GM18868 (cell line): ENCODE data around the gene VASH2.
"Not testable (repeated sequence)": the region's sequence is repeated elsewhere in the genome, so short reads cannot be mapped to it uniquely, and the experiment has no call there.

Experiments
- ATAC-seq: cut with Tn5 transposase; IDR thresholded peaks from one replicate; pipeline ENCODE4 v1.9.1; 2021; ENCODE audit warnings: mild to moderate bottlenecking, moderate library complexity; ENCODE audit not compliant: unreplicated experiment

Gene VASH2

DNA sequence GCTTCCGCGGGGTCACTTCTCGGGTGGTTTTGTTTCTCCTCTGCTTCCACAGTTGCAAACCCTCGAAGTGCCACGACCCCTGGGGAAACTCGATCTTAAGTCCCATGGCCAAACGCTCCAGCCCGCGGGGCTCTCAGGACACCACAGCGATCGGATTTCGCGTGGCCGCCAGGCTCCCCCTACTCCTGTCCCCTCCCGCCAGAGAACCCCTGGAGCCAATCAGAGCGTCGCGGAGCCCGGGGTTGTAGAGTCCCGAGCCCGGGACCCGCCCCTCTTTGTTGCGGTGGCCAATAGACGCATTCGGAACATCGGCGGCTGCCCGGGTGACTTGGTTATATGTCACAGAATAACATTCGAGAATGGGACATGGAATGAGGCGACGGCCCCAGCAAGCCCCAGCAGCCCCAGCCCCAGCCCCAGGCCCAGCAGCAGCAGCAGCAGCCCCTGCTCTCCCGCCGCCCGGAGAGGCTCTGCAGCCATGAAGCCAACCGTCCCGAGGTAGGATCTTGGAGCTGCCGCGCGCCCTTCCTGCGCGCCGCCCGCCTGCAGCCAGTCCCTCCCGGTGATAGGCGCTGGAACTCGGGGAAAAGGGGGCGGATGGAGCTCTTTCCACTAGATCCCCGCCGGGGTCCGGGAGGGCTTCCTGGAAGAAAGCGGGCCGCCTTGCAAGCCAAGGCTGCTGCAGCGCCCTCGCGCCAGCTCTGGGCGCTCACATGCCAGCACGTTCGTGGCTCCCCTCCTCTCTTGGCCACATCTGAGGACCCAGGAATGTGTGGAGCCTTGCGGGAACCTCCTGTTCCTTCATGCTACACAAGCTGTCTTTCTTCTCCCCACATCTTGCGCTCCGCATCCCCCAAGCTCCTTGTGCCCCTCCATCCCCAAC lies at the start of gene VASH2:
Gene VASH2 (plus strand): TSS at position 299 of the 883 bp plus-strand sequence. CDS start 1,002 bp downstream, outside the sequence.
- peak; percentile 91 for ATAC-seq

- ATAC-seq = no peak
Observed at GRCh38 chr1:212901290-212901689, 49.1 kb upstream of the VASH2 start.

- ATAC-seq = no peak
Observed at GRCh38 chr1:212902054-212902453, 48.3 kb upstream of the VASH2 start.

DNA sequence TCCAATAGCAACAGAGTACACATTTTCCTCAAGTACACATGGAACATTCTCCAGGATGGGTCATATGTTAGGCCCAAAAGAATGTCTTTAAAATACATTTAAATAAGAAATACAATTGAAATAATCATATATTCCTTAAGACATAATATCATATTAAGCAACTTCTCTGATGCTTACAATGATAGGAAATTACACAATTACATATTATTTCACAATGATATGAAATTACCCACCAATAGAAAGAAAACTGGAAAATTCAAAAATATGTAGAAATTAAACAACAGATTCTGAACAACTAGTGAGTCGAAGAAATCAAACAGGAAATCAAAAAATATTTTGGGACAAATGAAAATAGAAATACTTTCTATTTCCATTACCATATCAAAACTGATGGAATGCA lies 46.7 kb upstream of the VASH2 start:
- no peak for ATAC-seq

DNA sequence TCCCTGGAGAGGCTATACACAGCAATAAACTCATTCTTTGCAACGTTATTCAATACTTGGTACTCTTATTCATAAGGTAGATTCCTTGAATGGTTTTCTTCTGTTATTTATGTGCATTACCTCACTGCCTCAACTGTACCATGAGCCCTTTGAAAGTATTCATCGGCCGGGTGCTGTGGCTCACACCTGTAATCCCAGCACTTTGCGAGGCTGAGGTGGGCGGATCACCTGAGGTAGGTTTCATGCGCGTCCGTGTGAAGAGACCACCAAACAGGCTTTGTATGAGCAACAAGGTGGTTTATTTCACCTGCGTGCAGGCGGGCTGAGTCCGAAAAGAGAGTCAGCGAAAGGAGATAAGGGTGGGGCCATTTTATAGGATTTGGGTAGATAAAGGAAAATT lies 42.3 kb upstream of the VASH2 start:
- not testable (repeated sequence) for ATAC-seq

GRCh38 chr1:212908971-212909370 lies 41.4 kb upstream of the VASH2 start:
- no peak for ATAC-seq

- no peak for ATAC-seq
Observed at GRCh38 chr1:212909652-212910063, 40.7 kb upstream of the VASH2 start.

DNA sequence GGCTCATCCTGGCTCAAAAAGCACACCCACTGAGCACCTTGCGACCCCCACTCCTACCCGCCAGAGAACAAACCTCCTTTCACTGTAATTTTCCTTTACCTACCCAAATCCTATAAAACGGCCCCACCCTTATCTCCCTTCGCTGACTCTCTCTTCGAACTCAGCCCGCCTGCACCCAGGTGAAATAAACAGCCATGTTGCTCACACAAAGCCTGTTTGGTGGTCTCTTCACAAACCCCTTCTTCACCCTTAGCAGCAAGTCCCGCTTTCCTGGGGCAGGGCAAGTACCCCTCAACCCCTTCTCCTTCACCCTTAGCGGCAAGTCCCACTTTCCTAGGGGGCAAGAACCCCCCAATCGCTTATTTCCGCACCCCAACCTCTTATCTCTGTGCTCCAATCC lies 40.1 kb upstream of the VASH2 start:
- not testable (repeated sequence) for ATAC-seq

GRCh38 chr1:212913638-212914037 lies 36.7 kb upstream of the VASH2 start:
- ATAC-seq = not testable (repeated sequence)

DNA sequence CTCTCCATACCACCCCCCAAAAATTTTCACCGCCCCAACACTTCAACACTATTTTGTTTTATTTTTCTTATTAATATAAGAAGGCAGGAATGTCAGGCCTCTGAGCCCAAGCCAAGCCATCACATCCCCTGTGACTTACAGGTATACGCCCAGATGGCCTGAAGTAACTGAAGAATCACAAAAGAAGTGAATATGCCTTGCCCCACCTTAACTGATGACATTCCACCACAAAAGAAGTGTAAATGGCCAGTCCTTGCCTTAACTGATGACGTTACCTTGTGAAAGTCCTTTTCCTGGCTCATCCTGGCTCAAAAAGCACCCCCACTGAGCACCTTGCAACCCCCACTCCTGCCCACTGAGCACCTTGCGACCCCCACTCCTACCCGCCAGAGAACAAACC lies 36.2 kb upstream of the VASH2 start:
- ATAC-seq = not testable (repeated sequence)

DNA sequence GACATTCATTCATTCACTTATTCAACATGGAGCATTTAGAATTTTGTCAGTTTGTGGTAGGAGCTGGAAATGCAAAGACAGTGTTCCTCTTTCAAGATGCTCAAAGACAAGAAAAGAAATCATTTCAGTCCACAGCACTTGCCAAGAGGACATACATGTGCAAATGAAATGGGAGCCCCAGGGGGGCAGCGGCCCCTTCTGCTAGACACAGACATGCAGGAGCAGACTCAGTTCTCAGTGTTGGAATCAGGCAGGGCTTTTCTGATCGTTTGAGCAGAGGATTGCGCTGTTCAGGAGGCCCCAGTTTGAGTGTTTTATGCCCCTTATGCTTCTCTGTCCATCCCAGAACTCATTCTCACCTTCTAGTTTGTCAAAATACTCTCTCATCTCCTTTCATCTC lies 35.6 kb upstream of the VASH2 start:
- no peak for ATAC-seq

DNA sequence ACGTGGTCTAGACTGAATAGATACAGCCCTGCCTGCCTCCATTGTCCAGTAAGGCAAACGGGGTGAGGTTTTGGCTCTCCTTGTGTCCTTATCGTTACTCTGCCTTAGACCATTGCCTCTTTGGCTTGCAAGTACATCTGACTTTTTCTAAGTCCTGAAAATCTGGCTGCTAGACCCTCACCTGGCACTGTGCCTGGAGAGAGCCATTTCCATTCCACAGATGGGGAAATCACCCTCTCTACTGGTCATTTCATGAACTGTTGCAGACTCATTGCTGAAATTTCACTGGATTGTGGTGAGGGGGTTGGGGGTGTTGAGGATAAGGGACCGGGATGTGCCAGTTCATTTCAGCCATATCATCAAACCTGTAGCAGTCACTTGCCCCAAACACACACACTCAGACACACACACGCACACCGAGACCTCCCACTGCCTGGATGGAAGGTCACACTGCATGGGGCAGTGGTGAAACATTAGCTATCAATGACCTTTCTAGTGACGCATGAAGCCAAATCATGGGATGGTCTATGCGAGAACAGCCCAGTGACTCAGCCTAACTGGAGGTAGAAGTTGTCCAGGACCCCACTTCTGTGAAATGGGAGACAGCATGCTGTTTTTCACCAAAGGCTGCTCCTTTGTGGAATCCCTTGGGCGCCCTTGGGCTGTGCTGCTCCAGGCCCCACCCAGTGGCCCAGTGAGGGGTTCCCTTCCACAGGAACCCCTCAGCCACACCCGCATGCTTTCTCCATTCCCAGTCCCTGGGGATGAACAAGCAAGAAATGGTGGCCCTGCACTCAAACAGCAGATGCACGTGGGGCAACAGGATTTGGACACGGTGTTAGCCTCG lies 34.9 kb upstream of the VASH2 start:
- no peak for ATAC-seq

DNA sequence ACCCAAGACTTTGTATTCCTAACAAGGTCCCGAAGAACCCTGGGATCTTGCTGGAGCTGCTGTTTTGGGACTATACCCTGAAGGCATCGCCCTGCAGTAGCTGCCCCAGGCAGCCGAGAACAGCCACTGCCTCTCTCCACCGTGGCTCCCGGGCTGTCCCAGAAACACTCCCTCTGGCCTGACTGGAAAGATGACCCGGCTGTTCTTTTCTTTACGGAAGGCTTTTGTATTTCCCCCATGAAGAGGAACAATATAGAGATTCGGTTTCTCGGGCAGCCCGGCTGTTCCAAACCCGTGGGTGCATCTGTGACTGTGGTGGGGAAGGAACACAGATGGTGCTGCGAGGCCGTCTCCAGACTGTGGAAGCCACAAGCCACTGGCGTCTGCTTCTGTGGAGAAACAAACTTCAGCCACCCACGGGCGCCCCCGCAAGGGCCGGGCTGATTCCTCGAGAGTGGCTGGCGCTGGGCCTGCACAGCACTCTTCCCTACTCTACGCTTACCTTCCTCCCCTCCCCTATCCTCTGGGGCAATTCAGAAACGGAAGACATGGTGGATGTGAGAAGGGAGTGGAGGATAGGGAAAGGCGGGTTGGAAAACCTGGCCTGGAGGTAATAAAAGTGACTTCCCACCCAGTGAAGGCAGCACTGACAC lies 33.7 kb upstream of the VASH2 start:
- ATAC-seq = no peak

- no peak for ATAC-seq
Observed at GRCh38 chr1:212917134-212917485, 33.2 kb upstream of the VASH2 start.

DNA sequence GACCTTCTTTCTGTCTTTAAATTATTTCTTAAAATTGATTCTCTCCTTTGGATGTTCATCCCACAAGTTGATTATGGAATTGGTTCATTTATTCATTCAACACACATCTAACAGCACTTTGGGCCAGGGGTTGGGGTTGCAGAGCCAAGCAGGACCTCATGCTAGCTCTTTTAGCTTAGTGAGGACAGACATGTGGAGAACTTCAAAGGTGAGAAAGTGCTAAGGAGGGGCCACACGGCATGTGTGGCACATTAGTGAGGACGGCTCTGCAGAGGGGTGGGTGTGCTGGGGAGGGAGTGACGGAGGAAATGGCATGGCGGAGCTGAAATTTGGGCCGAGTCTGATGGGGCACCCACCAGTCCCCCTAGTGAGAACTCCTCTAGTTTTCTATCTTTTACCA lies 32.5 kb upstream of the VASH2 start:
- ATAC-seq = no peak

- ATAC-seq = no peak
Observed at GRCh38 chr1:212918824-212919223, 31.5 kb upstream of the VASH2 start.

- ATAC-seq = peak; percentile 69
Observed at GRCh38 chr1:212920246-212920645, 30.1 kb upstream of the VASH2 start.

- no peak for ATAC-seq
Observed at GRCh38 chr1:212920896-212921295, 29.4 kb upstream of the VASH2 start.

GRCh38 chr1:212922016-212922415 lies 28.3 kb upstream of the VASH2 start:
- ATAC-seq = no peak

GRCh38 chr1:212926372-212926771 lies 24.0 kb upstream of the VASH2 start:
- no peak for ATAC-seq
